ENCODE results near the gene LCLAT1.

LCLAT1 gene

GRCh38 chr2:30561349-30561748, 114.3 kb downstream of the LCLAT1 start:
- DNase-seq (ENCODE audit: low read depth in 1 of 2, low spot score in 1 of 2) = no peak
- Histone ChIP-seq H3K27ac (replicated peaks) (no peak overlapping the region), H3K4me3 (replicated peaks; ENCODE audit: insufficient read depth, low read length) (no peak overlapping the region), H3K27me3 (ENCODE audit: insufficient read depth, poor library complexity, severe bottlenecking) (no peaks in the 10 kb centered on the region)
- TF ChIP-seq SPI1 (IDR thresholded peaks at IDR 0.05; ENCODE audit: borderline replicate concordance, low read depth) = no peak
- no peak for TF ChIP-seq POLR2AphosphoS5 (IDR thresholded peaks at IDR 0.05; ENCODE audit: low read depth)
- TF ChIP-seq REST (IDR thresholded peaks at IDR 0.05; ENCODE audit: insufficient replicate concordance, low read depth) = no peak
- no peak for TF ChIP-seq GABPA (IDR thresholded peaks at IDR 0.05; ENCODE audit: low read depth)
- TF ChIP-seq CTCF (IDR thresholded peaks at IDR 0.05; ENCODE audit: insufficient read depth, low read length) = no peak

- DNase-seq (ENCODE audit: low read depth in 1 of 2, low spot score in 1 of 2) = no peak
- Histone ChIP-seq H3K27me3 (ENCODE audit: insufficient read depth, poor library complexity, severe bottlenecking) (no peaks in the 10 kb centered on the region), H3K4me3 (replicated peaks; ENCODE audit: insufficient read depth, low read length) (no peak overlapping the region), H3K27ac (replicated peaks) (no peak overlapping the region)
- TF ChIP-seq SPI1 (IDR thresholded peaks at IDR 0.05; ENCODE audit: borderline replicate concordance, low read depth) (no peak), GABPA (IDR thresholded peaks at IDR 0.05; ENCODE audit: low read depth) (no peak), REST (IDR thresholded peaks at IDR 0.05; ENCODE audit: insufficient replicate concordance, low read depth) (no peak), CTCF (IDR thresholded peaks at IDR 0.05; ENCODE audit: insufficient read depth, low read length) (no peak), POLR2AphosphoS5 (IDR thresholded peaks at IDR 0.05; ENCODE audit: low read depth) (no peak)
These were observed 118.9 kb downstream of the LCLAT1 start for GRCh38 chr2:30565851-30566358.

- DNase-seq (ENCODE audit: low read depth in 1 of 2, low spot score in 1 of 2) = no peak
- Histone ChIP-seq H3K27ac (replicated peaks) (no peak overlapping the region), H3K27me3 (ENCODE audit: insufficient read depth, poor library complexity, severe bottlenecking) (no peaks in the 10 kb centered on the region), H3K4me3 (replicated peaks; ENCODE audit: insufficient read depth, low read length) (no peak overlapping the region)
- TF ChIP-seq SPI1 (IDR thresholded peaks at IDR 0.05; ENCODE audit: borderline replicate concordance, low read depth) = no peak
These were observed 119.6 kb downstream of the LCLAT1 start for GRCh38 chr2:30566631-30567030.

- TF ChIP-seq REST (IDR thresholded peaks at IDR 0.05; ENCODE audit: insufficient replicate concordance, low read depth) (no peak), SPI1 (IDR thresholded peaks at IDR 0.05; ENCODE audit: borderline replicate concordance, low read depth) (no peak), POLR2AphosphoS5 (IDR thresholded peaks at IDR 0.05; ENCODE audit: low read depth) (no peak), GABPA (IDR thresholded peaks at IDR 0.05; ENCODE audit: low read depth) (no peak)
- H3K4me3 ChIP-seq (replicated peaks; ENCODE audit: insufficient read depth, low read length) = no peak overlapping the region
These were observed 120.3 kb downstream of the LCLAT1 start for GRCh38 chr2:30567317-30567716.

More at GRCh38 chr2:30567317-30567716, 120.3 kb downstream of the LCLAT1 start:
- H3K27me3 ChIP-seq (ENCODE audit: insufficient read depth, poor library complexity, severe bottlenecking) = no peaks in the 10 kb centered on the region
- no peak for DNase-seq (ENCODE audit: low read depth in 1 of 2, low spot score in 1 of 2)
- no peak overlapping the region for H3K27ac ChIP-seq (replicated peaks)

Data from HL-60 (cell line).